Melanocyte of skin (primary cell): Measurements from ENCODE around the gene KLRB1. TPM values are rescaled to one million over a fixed set of nuclear protein-coding genes. Genes with fewer than 3 reads are reported as not detected.

ENCODE experiments used
- small RNA-seq, 2 donors: library from RNA; depleted of rRNA; stranded (forward); fragments of <200 nt; gene quantifications; one replicate each; pipeline ENCODE3, GENCODE V24; 2012
- total RNA-seq, 2 donors: library from RNA; depleted of rRNA; stranded (reverse); fragments of >200 nt; gene quantifications; 2 replicates each; pipeline ENCODE4 v1.2.3, GENCODE V29; 2012

KLRB1 gene
- total RNA-seq = not detected

GRCh38 chr12:9607716-9608115 lies at the start of gene KLRB1:
Gene KLRB1 (minus strand): TSS chr12:9607916. CDS start chr12:9607839, 77 bp downstream.

Small RNAs within 50 kb of the gene (small RNA-seq; reads per million reads assigned to genes)
- gene AC010186.4 (0 reads per million in 2 donors), gene RNU6-700P (0 reads per million in 2 donors)

Other genes with a start within 250 kb of the KLRB1 start
- gene CLEC2D, start 61.8 kb upstream of the KLRB1 start, total RNA-seq = 1 to 10 TPM; 5.7 to 6.2 TPM
- not detected for gene CLECL1, start 125.2 kb upstream of the KLRB1 start, total RNA-seq
- not detected for gene CD69, start 153.0 kb upstream of the KLRB1 start, total RNA-seq
- under 1 TPM in 1 of 2 donors, not detected in 1; 0.69 TPM for gene KLRF1, start 219.6 kb upstream of the KLRB1 start, total RNA-seq